ENCODE measurements around the gene APH1A. TPM values are rescaled to one million over a fixed set of nuclear protein-coding genes. Genes with fewer than 3 reads are reported as not detected.
"Not testable (repeated sequence)": the region's sequence is repeated elsewhere in the genome, so short reads cannot be mapped to it uniquely, and the experiment has no call there.

APH1A gene
- total RNA-seq, 6 experiments from 2014 or later, result 104 to 119 (median 107) TPM

GRCh38 chr1:150243003-150243402 is 25.8 kb downstream of the APH1A start:
- no peak for TF ChIP-seq CTCF (IDR thresholded peaks at IDR 0.05)
- Mint-ChIP-seq H3K27ac (no peak overlapping the region), H3K9me3 (no peaks in the 10 kb centered on the region), H3K4me1 (ENCODE audit: low read depth) (no peaks in the 10 kb centered on the region), H3K27me3 (ENCODE audit: insufficient read depth) (peaks cover 3% of the 10 kb centered on the region; the same call in 1 of the 2 replicates), H3K36me3 (ENCODE audit: low read depth) (no peaks in the 10 kb centered on the region), H3K4me3 (no peak overlapping the region)
- no peak for DNase-seq

- H3K4me3 Mint-ChIP-seq, result no peak overlapping the region
- H3K27me3 Mint-ChIP-seq (ENCODE audit: insufficient read depth), result peaks cover 3% of the 10 kb centered on the region
Measured at GRCh38 chr1:150237746-150238145, 31.1 kb downstream of the APH1A start.

GRCh38 chr1:150237176-150237575 is 31.6 kb downstream of the APH1A start:
- not testable (repeated sequence) for DNase-seq; H3K4me3 Mint-ChIP-seq; H3K27me3 Mint-ChIP-seq (ENCODE audit: insufficient read depth); H3K9me3 Mint-ChIP-seq; H3K36me3 Mint-ChIP-seq (ENCODE audit: low read depth); H3K27ac Mint-ChIP-seq
- H3K4me1 Mint-ChIP-seq (ENCODE audit: low read depth), result peaks cover 15% of the 10 kb centered on the region

More at GRCh38 chr1:150237746-150238145, 31.1 kb downstream of the APH1A start:
- Mint-ChIP-seq H3K27ac (no peak overlapping the region), H3K36me3 (ENCODE audit: low read depth) (no peaks in the 10 kb centered on the region), H3K4me1 (ENCODE audit: low read depth) (peaks cover 14% of the 10 kb centered on the region), H3K9me3 (no peaks in the 10 kb centered on the region)
- DNase-seq, result no peak
- no peak for TF ChIP-seq CTCF (IDR thresholded peaks at IDR 0.05)

GRCh38 chr1:150236614-150237100 is 32.2 kb downstream of the APH1A start:
- TF ChIP-seq CTCF (IDR thresholded peaks at IDR 0.05), result 0 out of 2 replicates have a peak, but pooled peaks have one; percentile 14
- no peak for DNase-seq
- no peaks in the 10 kb centered on the region for H3K36me3 Mint-ChIP-seq (ENCODE audit: low read depth)
- H3K27ac Mint-ChIP-seq, result no peak overlapping the region
- peaks cover 1% of the 10 kb centered on the region for H3K27me3 Mint-ChIP-seq (ENCODE audit: insufficient read depth)
- peaks cover 15% of the 10 kb centered on the region for H3K4me1 Mint-ChIP-seq (ENCODE audit: low read depth)
- no peak overlapping the region for H3K4me3 Mint-ChIP-seq
- H3K9me3 Mint-ChIP-seq, result no peaks in the 10 kb centered on the region

GRCh38 chr1:150235852-150236613 is 32.8 kb downstream of the APH1A start, which contains the start of gene ANP32E:
Gene ANP32E (minus strand): TSS chr1:150236112. CDS start chr1:150235786, 326 bp downstream.
- peak; percentile 50 for TF ChIP-seq CTCF (IDR thresholded peaks at IDR 0.05)
- Mint-ChIP-seq H3K27me3 (ENCODE audit: insufficient read depth) (peaks cover 1% of the 10 kb centered on the region), H3K36me3 (ENCODE audit: low read depth) (no peaks in the 10 kb centered on the region), H3K9me3 (no peaks in the 10 kb centered on the region), H3K4me3 (no peak within 1 kb of the TSS), H3K4me1 (ENCODE audit: low read depth) (peaks cover 15% of the 10 kb centered on the region), H3K27ac (peak within 1 kb of the TSS; percentile 93)
- peak; percentile 100 for DNase-seq

- no peaks in the 10 kb centered on the region; the same call in 1 of the 2 replicates for H3K27me3 Mint-ChIP-seq (ENCODE audit: insufficient read depth)
- H3K36me3 Mint-ChIP-seq (ENCODE audit: low read depth), result no peaks in the 10 kb centered on the region
- H3K27ac Mint-ChIP-seq, result no peak overlapping the region
- H3K4me3 Mint-ChIP-seq, result no peak overlapping the region
- peaks cover 15% of the 10 kb centered on the region for H3K4me1 Mint-ChIP-seq (ENCODE audit: low read depth)
- peak; percentile 48 for TF ChIP-seq CTCF (IDR thresholded peaks at IDR 0.05)
- H3K9me3 Mint-ChIP-seq, result no peaks in the 10 kb centered on the region
- no peak for DNase-seq
Measured at GRCh38 chr1:150235294-150235851, 33.4 kb downstream of the APH1A start.

All from HFFc6 (cell line).